Measurements from ENCODE around the gene NTM.
"Not testable (repeated sequence)": the region's sequence is repeated elsewhere in the genome, so short reads cannot be mapped to it uniquely, and the experiment has no call there.

NTM gene

GRCh38 chr11:131894615-131895544 is 524.5 kb downstream of the NTM start:
- no peak for DNase-seq (ENCODE audit: low read depth)

DNA sequence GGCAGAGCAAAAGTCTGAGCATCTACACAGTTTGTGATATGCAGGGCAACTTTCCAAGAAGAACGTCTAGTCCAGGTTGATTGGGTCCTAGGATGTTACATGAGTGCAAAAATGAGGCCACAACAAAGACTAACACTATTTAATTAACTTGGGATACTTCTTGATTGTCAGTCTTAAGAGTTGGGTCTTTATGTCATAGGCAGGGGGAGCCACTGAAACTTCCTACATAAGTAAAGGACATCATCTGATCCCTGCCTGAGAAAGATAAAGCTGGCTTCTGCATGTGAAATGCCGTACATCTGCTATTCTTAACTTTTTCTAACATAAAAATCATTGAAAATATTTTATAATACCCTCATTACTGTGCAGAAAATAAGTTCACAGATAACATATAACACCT is 525.5 kb downstream of the NTM start:
- no peak for DNase-seq (ENCODE audit: low read depth)

GRCh38 chr11:131896978-131897615 is 526.7 kb downstream of the NTM start:
- DNase-seq (ENCODE audit: low read depth) = no peak

- DNase-seq (ENCODE audit: low read depth) = no peak
Observed at GRCh38 chr11:131897956-131898355, 527.5 kb downstream of the NTM start.

DNA sequence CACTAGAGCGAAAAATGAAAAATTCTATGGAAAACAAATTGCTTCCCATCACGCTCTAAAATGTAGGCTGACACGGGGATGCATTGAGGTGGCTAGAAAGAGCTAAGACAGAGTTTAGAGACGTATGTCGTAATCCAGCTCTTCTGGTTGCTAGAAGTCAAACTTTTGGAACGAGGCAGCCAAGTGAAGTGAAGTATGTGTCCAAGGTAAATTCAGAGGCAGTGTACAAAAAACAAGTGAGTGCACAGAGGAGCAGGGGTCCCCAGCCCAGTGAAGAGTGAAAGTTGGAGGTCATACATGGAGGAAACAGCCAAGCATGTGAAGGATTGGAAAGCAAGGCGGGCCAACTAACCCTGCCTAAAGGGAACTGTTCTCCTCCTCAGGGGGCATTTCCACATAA is 528.5 kb downstream of the NTM start:
- no peak for DNase-seq (ENCODE audit: low read depth)

- DNase-seq (ENCODE audit: low read depth) = no peak
Observed at GRCh38 chr11:131899950-131900580, 529.6 kb downstream of the NTM start.

DNA sequence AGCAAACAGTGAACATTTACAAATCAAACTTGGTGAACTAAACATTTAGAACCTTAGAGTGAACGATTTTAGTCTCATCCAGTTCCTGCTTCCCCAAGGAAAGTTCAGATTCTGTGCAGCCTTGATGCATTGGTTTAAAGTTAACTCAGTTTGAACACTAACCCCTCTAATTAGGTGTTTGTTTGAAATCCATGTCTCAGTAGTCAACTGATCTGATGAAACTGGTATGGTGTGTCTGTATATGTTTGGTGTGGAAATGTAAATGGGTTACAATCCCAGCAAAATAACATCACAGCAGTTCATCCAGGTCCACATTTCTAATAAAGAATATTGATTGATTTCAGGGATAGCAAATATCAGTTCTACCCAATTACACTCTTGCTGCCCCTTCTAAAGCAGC is 532.0 kb downstream of the NTM start:
- DNase-seq (ENCODE audit: low read depth) = no peak

DNA sequence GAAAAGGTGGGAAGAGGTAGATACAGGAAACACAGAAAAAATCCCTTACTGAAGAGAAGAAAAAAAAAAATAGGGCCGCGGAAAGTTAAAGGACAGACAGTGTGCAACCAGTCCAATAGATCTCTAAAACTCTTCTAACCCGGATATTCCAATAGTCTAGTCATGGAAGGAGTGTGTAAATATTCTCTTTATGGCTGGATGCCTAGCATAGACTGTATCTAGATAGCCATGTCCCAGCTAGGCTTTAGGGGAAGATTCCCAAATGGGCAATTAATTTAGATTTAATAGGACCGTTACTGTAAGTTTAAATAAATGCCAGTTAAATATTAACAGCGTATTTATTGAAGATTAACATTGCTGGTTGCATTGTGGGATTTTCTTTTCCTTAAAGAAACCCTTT is 532.7 kb downstream of the NTM start:
- no peak for DNase-seq (ENCODE audit: low read depth)

DNA sequence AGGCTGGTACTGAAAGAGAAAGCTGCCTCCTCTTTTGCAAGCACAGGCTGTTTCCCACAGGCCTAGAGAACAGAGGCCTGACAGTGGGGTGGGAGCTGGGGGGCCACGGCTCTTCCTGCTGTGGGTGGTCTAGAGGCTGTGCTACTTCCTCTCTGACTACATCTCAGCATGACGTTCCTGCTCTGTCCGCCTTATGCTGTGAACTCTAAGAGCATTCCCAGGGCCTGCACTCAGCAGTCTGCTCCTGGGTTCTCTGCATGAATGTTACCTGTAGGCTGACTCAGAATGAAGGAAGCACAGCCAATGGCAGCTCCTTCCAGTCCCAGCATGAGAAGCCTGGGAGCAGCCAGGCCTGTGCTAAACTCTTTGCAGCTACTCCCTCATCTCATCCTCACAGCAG is 534.3 kb downstream of the NTM start:
- no peak for DNase-seq (ENCODE audit: low read depth)

DNA sequence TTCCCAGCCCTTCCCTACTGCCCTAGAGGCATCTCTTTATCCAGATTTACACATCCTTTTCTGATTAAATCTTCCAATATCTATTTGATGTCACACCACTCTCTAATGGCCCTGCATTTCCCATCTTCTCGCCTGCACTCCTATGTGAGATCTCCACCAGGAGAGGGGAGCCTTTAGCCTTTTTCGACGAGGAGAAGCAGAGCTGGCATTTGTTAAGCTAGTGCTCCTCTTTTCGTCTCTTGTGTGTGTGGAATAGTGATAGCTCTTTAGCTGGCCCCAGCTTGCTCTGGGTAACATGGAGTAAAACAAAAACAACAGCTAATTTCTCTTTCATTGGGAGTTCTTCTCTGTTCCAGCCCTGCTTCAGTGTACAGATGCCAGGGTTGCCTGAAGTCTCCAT is 536.5 kb downstream of the NTM start:
- no peak for DNase-seq (ENCODE audit: low read depth)

- no peak for DNase-seq (ENCODE audit: low read depth)
Observed at GRCh38 chr11:131907371-131907770, 537.0 kb downstream of the NTM start.

DNA sequence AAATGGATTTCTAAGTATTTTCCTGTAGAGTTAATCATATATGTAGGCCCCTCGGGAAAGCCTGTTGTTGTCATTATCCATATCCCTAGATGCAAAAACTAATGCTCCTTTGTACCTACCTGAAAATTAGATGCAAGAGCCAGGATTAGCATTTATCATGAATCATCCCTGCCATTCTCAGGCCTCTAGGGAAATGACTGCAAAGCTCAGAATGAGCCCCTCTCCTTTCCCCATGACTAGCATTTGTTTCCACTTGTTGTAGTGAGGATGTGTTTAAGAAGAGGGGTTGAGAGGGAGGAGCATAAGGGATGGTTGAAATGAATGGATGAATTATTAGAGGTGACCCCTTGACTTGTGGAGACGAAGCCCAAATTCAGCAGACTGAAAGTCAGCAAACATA is 537.9 kb downstream of the NTM start:
- DNase-seq (ENCODE audit: low read depth) = no peak

- DNase-seq (ENCODE audit: low read depth) = no peak
Observed at GRCh38 chr11:131909426-131910177, 539.2 kb downstream of the NTM start.

- no peak for DNase-seq (ENCODE audit: low read depth)
Observed at GRCh38 chr11:131910178-131910522, 539.7 kb downstream of the NTM start.

GRCh38 chr11:131910523-131911387 is 540.3 kb downstream of the NTM start:
- DNase-seq (ENCODE audit: low read depth) = no peak

DNA sequence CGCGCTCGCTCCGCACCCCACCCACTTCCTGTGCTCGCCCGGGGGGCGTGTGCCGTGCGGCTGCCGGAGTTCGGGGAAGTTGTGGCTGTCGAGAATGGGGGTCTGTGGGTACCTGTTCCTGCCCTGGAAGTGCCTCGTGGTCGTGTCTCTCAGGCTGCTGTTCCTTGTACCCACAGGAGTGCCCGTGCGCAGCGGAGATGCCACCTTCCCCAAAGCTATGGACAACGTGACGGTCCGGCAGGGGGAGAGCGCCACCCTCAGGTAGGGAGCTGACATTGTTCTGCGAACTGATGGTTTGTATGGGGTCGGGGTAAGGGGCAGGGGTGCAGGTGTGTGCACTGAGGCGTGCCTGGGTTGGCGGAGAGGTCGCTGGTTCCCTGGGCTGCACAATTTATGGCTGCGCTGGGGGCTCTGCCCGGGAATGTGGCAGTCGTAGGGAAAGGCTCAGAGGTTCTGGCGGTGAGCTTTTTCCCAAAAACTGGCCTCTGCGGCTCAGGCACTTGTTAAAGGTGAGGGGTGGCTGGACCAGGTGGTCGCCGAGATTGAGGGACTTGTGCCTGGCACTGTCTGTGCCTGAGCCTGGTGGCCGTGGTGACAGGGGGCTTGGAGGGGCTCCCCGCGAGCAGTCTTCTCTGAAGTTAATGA is 541.1 kb downstream of the NTM start:
- DNase-seq (ENCODE audit: low read depth) = not testable (repeated sequence)

- no peak for DNase-seq (ENCODE audit: low read depth)
Observed at GRCh38 chr11:131912134-131912533, 541.7 kb downstream of the NTM start.

GRCh38 chr11:131913267-131913666 is 542.9 kb downstream of the NTM start:
- no peak for DNase-seq (ENCODE audit: low read depth)

DNA sequence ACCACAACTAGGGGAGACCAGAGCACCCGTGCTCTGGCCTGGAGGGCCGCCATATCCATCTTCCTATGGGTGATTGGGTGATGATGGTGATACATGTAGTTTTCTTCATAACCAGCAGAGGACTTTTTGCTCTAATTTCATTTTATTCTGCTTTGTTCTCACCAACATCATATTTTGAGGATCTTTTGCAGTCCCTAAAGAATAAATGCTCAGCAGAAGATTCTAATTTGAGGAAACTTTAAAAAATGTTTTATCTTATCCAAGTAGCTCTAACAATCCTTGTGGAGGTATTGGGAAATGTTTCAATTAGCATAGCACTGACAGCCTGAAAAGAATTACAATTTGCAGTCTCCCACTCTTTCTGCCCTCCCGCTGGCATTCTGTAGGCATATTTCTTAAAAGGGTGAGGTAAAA is 544.0 kb downstream of the NTM start:
- DNase-seq (ENCODE audit: low read depth) = no peak

- no peak for DNase-seq (ENCODE audit: low read depth)
Observed at GRCh38 chr11:131916638-131917037, 546.2 kb downstream of the NTM start.

Measured in activated T-helper 1 cell treated with Interleukin-2 at 50 U/mL for 16 hours (primary cell).